Right lobe of liver (tissue), 6 donors: ENCODE data around the gene DENND4C. TPM values are rescaled to one million over a fixed set of nuclear protein-coding genes. Genes with fewer than 3 reads are reported as not detected.
A peak's percentile ranks its signal among the peaks of the same experiment; 100 is the strongest.
"Not testable (repeated sequence)": the region's sequence is repeated elsewhere in the genome, so short reads cannot be mapped to it uniquely, and the experiment has no call there.

Experiments
- ATAC-seq, 4 donors: fragments of 200-7000 bp; cut with Tn5 transposase; one replicate each; pipeline ENCODE4 v1.9.1; 2020; ENCODE audit warnings: mild to moderate bottlenecking in 4 of 4, moderate library complexity in 4 of 4
- DNase-seq, 3 donors: peaks; one replicate each; pipeline ENCODE4 v3.0.0-alpha.2; 2020
- H3K27ac ChIP-seq, 3 donors: fragments of 200-600 bp; one replicate each; pipeline ENCODE4 v1.8.0; 2022
- H3K27me3 ChIP-seq, 2 donors: fragments of 200-600 bp; one replicate each; pipeline ENCODE4 v1.8.0; 2022
- H3K36me3 ChIP-seq, 4 donors: fragments of 200-600 bp; sonication (generic) in 1 of 4; one replicate each; pipeline versions ENCODE4 v1.5.1 to v1.8.0; 2017 to 2022; ENCODE audit warnings: control low read depth in 1 of 4
- H3K4me1 ChIP-seq, 4 donors: fragments of 200-600 bp; sonication (generic) in 1 of 4; one replicate each; pipeline versions ENCODE4 v1.5.1 to v1.8.0; 2017 to 2022; ENCODE audit warnings: control low read depth in 1 of 4
- H3K4me3 ChIP-seq, 3 donors: fragments of 200-600 bp; one replicate each; pipeline ENCODE4 v1.8.0; 2022
- H3K9me3 ChIP-seq, 4 donors: fragments of 200-600 bp; sonication (generic) in 1 of 4; one replicate each; pipeline versions ENCODE4 v1.5.1 to v1.8.0; 2017 to 2022; ENCODE audit warnings: control low read depth in 1 of 4
- POLR2A ChIP-seq: fragments of 450-650 bp; IDR thresholded peaks from one replicate; pipeline ENCODE4 v1.6.1; 2017; ENCODE audit warnings: antibody characterized with exemption, mild to moderate bottlenecking
- WGBS: methylation state at CpG from one replicate; pipeline ENCODE4 v1.1.6; 2018; ENCODE audit warnings: low coverage, low lambda C conversion rate; ENCODE audit not compliant: insufficient coverage; ENCODE audit errors: missing lambda C conversion rate; 5-methylcytosine and 5-hydroxymethylcytosine counted together
- intact Hi-C, 2 donors: fragments of 100-400 bp; cut with DNase I; formaldehyde crosslinking; loops; one replicate each; pipeline versions ENCODE4 v1.11.2 to v1.14.1; 2022
- total RNA-seq, 6 experiments: library from RNA; depleted of rRNA in 2 of 6; stranded (reverse); fragments of >200 nt in 2 of 6; fragmentation: NEBNext Ultra II Directional in 3 of 6; extraction: Animal tissue kit (Norgen Biotek cat#: 25700) in 3 of 6; gene quantifications; one replicate each; pipeline versions ENCODE4 v1.1.0 to v1.2.4, GENCODE V29; 2016 to 2023
- TF ChIP-seq, protein P1 (sequence below), 4 donors: fragments of 200-600 bp in 3 of 4; fragments of 450-650 bp in 1 of 4; IDR thresholded peaks; one replicate each; pipeline versions ENCODE4 v1.5.1 to v1.8.0; 2016 to 2022; ENCODE audit warnings: antibody characterized with exemption in 4 of 4, mild to moderate bottlenecking in 2 of 4
- donor health status: DM: no; HTN: yes; CAD: no.
- donor health status: DM: no; HTN: no; CAD: no.
- donor health status: DM: no; HTN: no; CAD: no.
- donor health status: DM: no; HTN: yes; CAD: no.
- donor health status: DM: no; HTN: yes; CAD: no.

The DENND4C gene
- total RNA-seq, 6 experiments from 2014 or later, result 18.3 to 35.1 (median 21.9) TPM

DNA sequence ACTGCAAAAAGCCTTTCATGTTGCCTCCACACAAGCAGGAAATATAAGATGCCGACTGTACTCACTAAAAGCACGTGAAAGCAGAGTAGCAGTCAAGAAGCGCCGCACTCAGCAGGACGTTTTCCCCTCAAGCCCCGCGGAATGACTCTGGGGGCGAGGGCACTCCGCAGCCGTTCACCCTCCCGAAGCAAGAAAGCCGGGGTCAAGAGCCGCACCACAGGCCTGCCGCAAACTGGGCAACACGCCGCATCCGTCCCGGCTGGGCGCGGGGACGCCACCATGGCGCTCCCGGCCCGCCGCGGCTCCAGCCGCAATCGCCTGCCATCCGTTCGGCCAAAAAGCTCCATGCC is 149.2 kb downstream of the DENND4C start:
- TF ChIP-seq POLR2A, result no peak
- TF ChIP-seq, protein P1, sequence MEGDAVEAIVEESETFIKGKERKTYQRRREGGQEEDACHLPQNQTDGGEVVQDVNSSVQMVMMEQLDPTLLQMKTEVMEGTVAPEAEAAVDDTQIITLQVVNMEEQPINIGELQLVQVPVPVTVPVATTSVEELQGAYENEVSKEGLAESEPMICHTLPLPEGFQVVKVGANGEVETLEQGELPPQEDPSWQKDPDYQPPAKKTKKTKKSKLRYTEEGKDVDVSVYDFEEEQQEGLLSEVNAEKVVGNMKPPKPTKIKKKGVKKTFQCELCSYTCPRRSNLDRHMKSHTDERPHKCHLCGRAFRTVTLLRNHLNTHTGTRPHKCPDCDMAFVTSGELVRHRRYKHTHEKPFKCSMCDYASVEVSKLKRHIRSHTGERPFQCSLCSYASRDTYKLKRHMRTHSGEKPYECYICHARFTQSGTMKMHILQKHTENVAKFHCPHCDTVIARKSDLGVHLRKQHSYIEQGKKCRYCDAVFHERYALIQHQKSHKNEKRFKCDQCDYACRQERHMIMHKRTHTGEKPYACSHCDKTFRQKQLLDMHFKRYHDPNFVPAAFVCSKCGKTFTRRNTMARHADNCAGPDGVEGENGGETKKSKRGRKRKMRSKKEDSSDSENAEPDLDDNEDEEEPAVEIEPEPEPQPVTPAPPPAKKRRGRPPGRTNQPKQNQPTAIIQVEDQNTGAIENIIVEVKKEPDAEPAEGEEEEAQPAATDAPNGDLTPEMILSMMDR (IDR thresholded peaks at IDR 0.05), result no peak

DNA sequence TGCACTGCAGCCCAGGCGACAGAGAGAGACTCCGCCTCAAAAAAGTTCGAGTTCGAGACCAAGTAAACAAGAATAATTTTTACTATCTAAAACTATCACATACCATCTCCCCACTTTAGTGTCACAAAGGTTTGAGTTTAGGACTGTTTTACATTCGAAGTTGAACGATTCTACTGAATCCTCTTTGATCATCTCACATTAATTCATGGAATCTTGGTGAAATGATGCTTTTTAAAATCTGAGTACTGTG is 150.3 kb downstream of the DENND4C start:
- Histone ChIP-seq H3K36me3 (peaks cover 0 to 32% (median 24%) of the 10 kb centered on the region in 4 donors), H3K27me3 (no peaks in the 10 kb centered on the region), H3K4me1 (peaks cover 0 to 17% (median 7%) of the 10 kb centered on the region in 4 donors), H3K27ac (peak overlapping the region; percentile 84 to 88 (median 87)), H3K4me3 (peak overlapping the region; percentile 49 to 80 (median 65)), H3K9me3 (no peaks in the 10 kb centered on the region)
- TF ChIP-seq POLR2A, result no peak
- ATAC-seq (no peak), DNase-seq (no peak)
- WGBS, result 37% methylated on average over 6 of the region's 6 CpGs
- intact Hi-C loops, result no loop called here

More for the DNA sequence above, 149.2 kb downstream of the DENND4C start:
- Histone ChIP-seq H3K4me3 (peak overlapping the region; percentile 49 to 80 (median 65)), H3K9me3 (no peaks in the 10 kb centered on the region), H3K4me1 (peaks cover 0 to 17% (median 7%) of the 10 kb centered on the region in 4 donors), H3K27me3 (no peaks in the 10 kb centered on the region), H3K27ac (peak overlapping the region; percentile 84 to 88 (median 87)), H3K36me3 (peaks cover 0 to 43% (median 30%) of the 10 kb centered on the region in 4 donors)
- WGBS, result 2% methylated on average over 4 of the region's 30 CpGs
- DNase-seq (peak in 1 of 3 donors; percentile 38), ATAC-seq (peak; percentile 44 to 67 (median 62))
- intact Hi-C loops, result no loop called here

GRCh38 chr9:19381656-19382055 is 151.2 kb downstream of the DENND4C start:
- Histone ChIP-seq H3K4me3 (no peak overlapping the region), H3K27me3 (no peaks in the 10 kb centered on the region), H3K27ac (no peak overlapping the region), H3K9me3 (no peaks in the 10 kb centered on the region), H3K36me3 (peaks cover 0 to 23% (median 16%) of the 10 kb centered on the region in 4 donors), H3K4me1 (peaks cover 0 to 17% (median 7%) of the 10 kb centered on the region in 4 donors)
- TF ChIP-seq, protein P1 (IDR thresholded peaks at IDR 0.05), result no peak
- TF ChIP-seq POLR2A, result no peak
- ATAC-seq, result no peak
- 89% methylated on average over 2 of the region's 2 CpGs for WGBS
- intact Hi-C loops, result no loop called here
- DNase-seq, result no peak

DNA sequence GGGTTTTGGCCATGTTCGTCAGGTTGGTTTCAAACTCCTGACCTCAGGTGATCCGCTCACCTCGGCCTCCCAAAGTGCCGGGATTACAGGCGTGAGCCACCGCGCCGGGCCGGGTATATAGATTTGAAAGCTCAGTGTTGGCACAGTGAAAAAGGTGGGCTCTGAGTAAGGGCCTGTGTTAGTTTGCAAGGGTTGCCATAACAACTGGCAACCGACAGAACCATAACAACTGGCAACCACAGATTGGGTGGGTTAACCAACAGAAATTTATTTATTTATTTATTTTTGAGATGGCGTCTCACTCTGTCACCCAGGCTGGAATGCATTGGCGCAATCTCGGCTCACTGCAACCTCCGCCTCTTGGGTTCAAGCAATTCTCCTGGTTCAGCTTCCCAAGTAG is 154.7 kb downstream of the DENND4C start:
- H3K36me3 ChIP-seq, H3K27ac ChIP-seq, intact Hi-C loops, ATAC-seq, H3K4me3 ChIP-seq, DNase-seq, H3K4me1 ChIP-seq, H3K27me3 ChIP-seq, H3K9me3 ChIP-seq: not testable (repeated sequence)
- 98% methylated on average over 8 of the region's 14 CpGs for WGBS

- ATAC-seq, result no peak
- intact Hi-C loops, result no loop called here
- no peaks in the 10 kb centered on the region for H3K27me3 ChIP-seq
- 76% methylated on average over 4 of the region's 6 CpGs for WGBS
- peak overlapping the region in 2 of 3 donors; percentile 20 to 39 for H3K27ac ChIP-seq
- no peak for DNase-seq
- no peaks in the 10 kb centered on the region for H3K4me1 ChIP-seq
- no peaks in the 10 kb centered on the region for H3K36me3 ChIP-seq
- H3K4me3 ChIP-seq, result no peak overlapping the region
- TF ChIP-seq POLR2A, result no peak
- TF ChIP-seq, protein P1 (IDR thresholded peaks at IDR 0.05), result no peak
- H3K9me3 ChIP-seq, result no peaks in the 10 kb centered on the region
These were observed 155.5 kb downstream of the DENND4C start for GRCh38 chr9:19385786-19386501.
